ENCODE results near the gene KLF13. TPM values are rescaled to one million over a fixed set of nuclear protein-coding genes. Genes with fewer than 3 reads are reported as not detected.
A peak's percentile ranks its signal among the peaks of the same experiment; 100 is the strongest.

Gene KLF13
- total RNA-seq, 2 donors from 2014 or later, result 101 to 119 TPM

- Mint-ChIP-seq H3K36me3 (ENCODE audit: low read depth) (no peaks in the 10 kb centered on the region), H3K4me1 (no peaks in the 10 kb centered on the region), H3K27me3 (no peaks in the 10 kb centered on the region), H3K4me3 (no peak overlapping the region), H3K9me3 (peaks cover 10% of the 10 kb centered on the region), H3K27ac (no peak overlapping the region)
- no peak for ATAC-seq (replicated peaks)
Measured at GRCh38 chr15:31415201-31415600, 88.6 kb downstream of the KLF13 start.

GRCh38 chr15:31419820-31420219 lies 93.2 kb downstream of the KLF13 start:
- H3K27ac Mint-ChIP-seq, result no peak overlapping the region
- H3K4me1 Mint-ChIP-seq, result no peaks in the 10 kb centered on the region
- no peaks in the 10 kb centered on the region for H3K36me3 Mint-ChIP-seq (ENCODE audit: low read depth)
- H3K27me3 Mint-ChIP-seq, result no peaks in the 10 kb centered on the region
- ATAC-seq (replicated peaks), result no peak
- H3K9me3 Mint-ChIP-seq, result peaks cover 10% of the 10 kb centered on the region
- no peak overlapping the region for H3K4me3 Mint-ChIP-seq

- H3K36me3 Mint-ChIP-seq (ENCODE audit: low read depth), result no peaks in the 10 kb centered on the region
- peaks cover 6% of the 10 kb centered on the region for H3K4me1 Mint-ChIP-seq
- H3K9me3 Mint-ChIP-seq, result no peaks in the 10 kb centered on the region
- H3K4me3 Mint-ChIP-seq, result no peak overlapping the region
- H3K27ac Mint-ChIP-seq, result no peak overlapping the region
- peak; percentile 38 for ATAC-seq (replicated peaks)
- no peaks in the 10 kb centered on the region for H3K27me3 Mint-ChIP-seq
Measured at GRCh38 chr15:31427411-31427810, 100.8 kb downstream of the KLF13 start.

Other genes starting within 250 kb of the KLF13 start
- not detected for gene TRPM1, start 225.1 kb upstream of the KLF13 start, total RNA-seq

Measured in activated T-helper 17 cell treated with anti-CD3 and anti-CD28 coated beads, Interleukin-2, amount 50 U/mL, for 72 hours (primary cell).